HG03064 (cell line): ENCODE data around the gene WDR70.
"Not testable (repeated sequence)": the region's sequence is repeated elsewhere in the genome, so short reads cannot be mapped to it uniquely, and the experiment has no call there.

ENCODE experiments used
- ATAC-seq: cut with Tn5 transposase; IDR thresholded peaks from one replicate; pipeline ENCODE4 v1.9.1; 2021; ENCODE audit warnings: low read depth; ENCODE audit not compliant: unreplicated experiment

Gene WDR70

GRCh38 chr5:37626266-37626665 lies 247.1 kb downstream of the WDR70 start:
- ATAC-seq, result no peak

- no peak for ATAC-seq
These were observed 249.8 kb downstream of the WDR70 start for GRCh38 chr5:37628876-37629275.

- ATAC-seq, result no peak
These were observed 252.8 kb downstream of the WDR70 start for GRCh38 chr5:37631939-37632338.

GRCh38 chr5:37637165-37637845 lies 258.2 kb downstream of the WDR70 start:
- ATAC-seq, result no peak

- no peak for ATAC-seq
These were observed 259.8 kb downstream of the WDR70 start for GRCh38 chr5:37638897-37639296.

GRCh38 chr5:37640088-37640487 lies 261.0 kb downstream of the WDR70 start:
- no peak for ATAC-seq

GRCh38 chr5:37641933-37642332 lies 262.8 kb downstream of the WDR70 start:
- ATAC-seq, result no peak

- ATAC-seq, result no peak
These were observed 266.6 kb downstream of the WDR70 start for GRCh38 chr5:37645707-37646106.

GRCh38 chr5:37654566-37654965 lies 275.4 kb downstream of the WDR70 start:
- ATAC-seq, result not testable (repeated sequence)

GRCh38 chr5:37657046-37657445 lies 277.9 kb downstream of the WDR70 start:
- no peak for ATAC-seq

- ATAC-seq, result no peak
These were observed 279.3 kb downstream of the WDR70 start for GRCh38 chr5:37658440-37658839.

- ATAC-seq, result no peak
These were observed 281.2 kb downstream of the WDR70 start for GRCh38 chr5:37660319-37660718.

- ATAC-seq, result no peak
These were observed 282.3 kb downstream of the WDR70 start for GRCh38 chr5:37661227-37661920.

GRCh38 chr5:37661951-37662350 lies 282.8 kb downstream of the WDR70 start:
- ATAC-seq, result no peak

GRCh38 chr5:37662362-37662761 lies 283.2 kb downstream of the WDR70 start:
- ATAC-seq, result no peak

GRCh38 chr5:37662789-37663485 lies 283.8 kb downstream of the WDR70 start:
- no peak for ATAC-seq

GRCh38 chr5:37663538-37663937 lies 284.4 kb downstream of the WDR70 start:
- ATAC-seq, result no peak

- ATAC-seq, result no peak
These were observed 285.4 kb downstream of the WDR70 start for GRCh38 chr5:37664551-37664950.

- ATAC-seq, result no peak
These were observed 286.2 kb downstream of the WDR70 start for GRCh38 chr5:37665272-37665671.

- ATAC-seq, result no peak
These were observed 286.8 kb downstream of the WDR70 start for GRCh38 chr5:37665889-37666288.

GRCh38 chr5:37667430-37667829 lies 288.3 kb downstream of the WDR70 start:
- ATAC-seq, result no peak

GRCh38 chr5:37667846-37668245 lies 288.7 kb downstream of the WDR70 start:
- ATAC-seq, result no peak
